GM12878 (cell line): ENCODE results near the gene ALG2.

Experiments
- BHLHE40 ChIP-seq, 2 experiments: fragments of 450-650 bp in 1 of 2; IDR thresholded peaks; 2 replicates each; pipeline ENCODE4 v1.6.1; 2011 to 2017; ENCODE audit warnings: low read depth in 2 of 2, borderline replicate concordance in 1 of 2, improper control_type of control experiment in 1 of 2, low read length in 1 of 2, mild to moderate bottlenecking in 1 of 2
- EGR1 ChIP-seq, 2 experiments: IDR thresholded peaks; 1 replicate in 1 of 2; 2 replicates in 1 of 2; pipeline ENCODE4 v1.6.1; 2011 to 2012; ENCODE audit warnings: low read depth in 2 of 2, low read length in 2 of 2, borderline replicate concordance in 1 of 2, mild to moderate bottlenecking in 1 of 2, moderate library complexity in 1 of 2
- ETV6 ChIP-seq, 2 experiments: fragments of 450-650 bp in 1 of 2; IDR thresholded peaks in 1 of 2; conservative IDR thresholded peaks in 1 of 2; 2 replicates each; pipeline ENCODE4 v1.6.1; 2014; ENCODE audit warnings: antibody characterized with exemption in 1 of 2, borderline replicate concordance in 1 of 2, low read depth in 1 of 2, mild to moderate bottlenecking in 1 of 2, moderate library complexity in 1 of 2
- GATAD2B ChIP-seq: fragments of 450-650 bp; conservative IDR thresholded peaks from 2 replicates; pipeline ENCODE4 v1.6.1; 2017; ENCODE audit warnings: low read depth, mild to moderate bottlenecking, moderate library complexity
- MYC ChIP-seq: IDR thresholded peaks from 2 replicates; pipeline ENCODE4 v1.6.1; 2011; ENCODE audit warnings: mild to moderate bottlenecking, low read length, moderate library complexity, inconsistent platforms; ENCODE audit not compliant: insufficient read depth, insufficient replicate concordance, insufficient read length, severe bottlenecking
- PML ChIP-seq: IDR thresholded peaks from 2 replicates; pipeline ENCODE4 v1.6.1; 2012; ENCODE audit warnings: low read length, inconsistent platforms
- POLR2A ChIP-seq: IDR thresholded peaks from 2 replicates; pipeline ENCODE4 v1.6.1; 2011; ENCODE audit warnings: low read depth, mild to moderate bottlenecking, low read length
- RCOR1 ChIP-seq: conservative IDR thresholded peaks from 2 replicates; pipeline ENCODE4 v1.6.1; 2012; ENCODE audit warnings: low read depth, low read length, improper control_type of control experiment
- SP1 ChIP-seq: IDR thresholded peaks from one replicate; pipeline ENCODE4 v1.6.1; 2011; ENCODE audit warnings: low read depth, low read length
- YY1 ChIP-seq: IDR thresholded peaks from 2 replicates; pipeline ENCODE4 v1.6.1; 2011; ENCODE audit warnings: low read depth, mild to moderate bottlenecking, low read length
- TF ChIP-seq, protein P1 (sequence below): IDR thresholded peaks from 2 replicates; pipeline ENCODE4 v1.6.1; 2012; ENCODE audit warnings: mild to moderate bottlenecking, low read depth, low read length
- TF ChIP-seq, protein P2 (sequence below), 3 experiments: IDR thresholded peaks in 2 of 3; conservative IDR thresholded peaks in 1 of 3; 2 replicates each; pipeline ENCODE4 v1.5.1; 2011; ENCODE audit warnings: low read depth in 3 of 3, low read length in 3 of 3, mild to moderate bottlenecking in 3 of 3, control low read depth in 2 of 3, moderate library complexity in 2 of 3, inconsistent platforms in 1 of 3, mixed read lengths in 1 of 3; ENCODE audit not compliant: control insufficient read depth in 2 of 3, insufficient read depth in 1 of 3; ENCODE audit errors: extremely low read depth in 1 of 3

DNA sequence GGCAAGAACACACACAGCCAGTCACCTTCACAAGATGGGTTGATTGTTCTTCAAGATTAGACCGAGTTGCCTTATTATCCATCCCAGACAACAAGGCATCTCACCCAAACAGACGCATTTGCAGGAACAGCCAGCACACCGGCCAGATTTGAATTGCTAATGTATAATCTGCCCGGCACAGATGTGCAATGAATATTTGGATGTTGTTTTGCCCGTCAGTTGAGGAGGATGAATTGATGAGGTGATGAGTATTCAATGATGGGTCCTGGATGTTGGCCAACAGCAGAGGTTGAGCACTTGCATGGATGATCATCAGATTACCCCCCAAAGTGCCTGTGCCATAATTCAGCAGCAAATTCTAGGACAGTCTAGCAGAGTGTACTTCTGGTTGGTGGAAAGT, 20.1 kb downstream of the ALG2 start:
- TF ChIP-seq SP1 (no peak), RCOR1 (no peak), BHLHE40 (IDR thresholded peaks at IDR 0.05; ENCODE audit: borderline replicate concordance in 1 of 2, low read depth in 2 of 2, low read length in 1 of 2) (no peak), EGR1 (IDR thresholded peaks at IDR 0.05; ENCODE audit: borderline replicate concordance in 1 of 2, low read depth in 2 of 2, low read length in 2 of 2) (no peak), PML (no peak), MYC (no peak), GATAD2B (no peak), POLR2A (no peak), ETV6 (conservative IDR thresholded peaks at IDR 0.05 in 1 of 2, IDR thresholded peaks at IDR 0.05 in 1 of 2; ENCODE audit: borderline replicate concordance in 1 of 2, low read depth in 1 of 2) (no peak), YY1 (no peak)
- TF ChIP-seq, protein P1, sequence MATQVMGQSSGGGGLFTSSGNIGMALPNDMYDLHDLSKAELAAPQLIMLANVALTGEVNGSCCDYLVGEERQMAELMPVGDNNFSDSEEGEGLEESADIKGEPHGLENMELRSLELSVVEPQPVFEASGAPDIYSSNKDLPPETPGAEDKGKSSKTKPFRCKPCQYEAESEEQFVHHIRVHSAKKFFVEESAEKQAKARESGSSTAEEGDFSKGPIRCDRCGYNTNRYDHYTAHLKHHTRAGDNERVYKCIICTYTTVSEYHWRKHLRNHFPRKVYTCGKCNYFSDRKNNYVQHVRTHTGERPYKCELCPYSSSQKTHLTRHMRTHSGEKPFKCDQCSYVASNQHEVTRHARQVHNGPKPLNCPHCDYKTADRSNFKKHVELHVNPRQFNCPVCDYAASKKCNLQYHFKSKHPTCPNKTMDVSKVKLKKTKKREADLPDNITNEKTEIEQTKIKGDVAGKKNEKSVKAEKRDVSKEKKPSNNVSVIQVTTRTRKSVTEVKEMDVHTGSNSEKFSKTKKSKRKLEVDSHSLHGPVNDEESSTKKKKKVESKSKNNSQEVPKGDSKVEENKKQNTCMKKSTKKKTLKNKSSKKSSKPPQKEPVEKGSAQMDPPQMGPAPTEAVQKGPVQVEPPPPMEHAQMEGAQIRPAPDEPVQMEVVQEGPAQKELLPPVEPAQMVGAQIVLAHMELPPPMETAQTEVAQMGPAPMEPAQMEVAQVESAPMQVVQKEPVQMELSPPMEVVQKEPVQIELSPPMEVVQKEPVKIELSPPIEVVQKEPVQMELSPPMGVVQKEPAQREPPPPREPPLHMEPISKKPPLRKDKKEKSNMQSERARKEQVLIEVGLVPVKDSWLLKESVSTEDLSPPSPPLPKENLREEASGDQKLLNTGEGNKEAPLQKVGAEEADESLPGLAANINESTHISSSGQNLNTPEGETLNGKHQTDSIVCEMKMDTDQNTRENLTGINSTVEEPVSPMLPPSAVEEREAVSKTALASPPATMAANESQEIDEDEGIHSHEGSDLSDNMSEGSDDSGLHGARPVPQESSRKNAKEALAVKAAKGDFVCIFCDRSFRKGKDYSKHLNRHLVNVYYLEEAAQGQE = no peak
- TF ChIP-seq, protein P2, sequence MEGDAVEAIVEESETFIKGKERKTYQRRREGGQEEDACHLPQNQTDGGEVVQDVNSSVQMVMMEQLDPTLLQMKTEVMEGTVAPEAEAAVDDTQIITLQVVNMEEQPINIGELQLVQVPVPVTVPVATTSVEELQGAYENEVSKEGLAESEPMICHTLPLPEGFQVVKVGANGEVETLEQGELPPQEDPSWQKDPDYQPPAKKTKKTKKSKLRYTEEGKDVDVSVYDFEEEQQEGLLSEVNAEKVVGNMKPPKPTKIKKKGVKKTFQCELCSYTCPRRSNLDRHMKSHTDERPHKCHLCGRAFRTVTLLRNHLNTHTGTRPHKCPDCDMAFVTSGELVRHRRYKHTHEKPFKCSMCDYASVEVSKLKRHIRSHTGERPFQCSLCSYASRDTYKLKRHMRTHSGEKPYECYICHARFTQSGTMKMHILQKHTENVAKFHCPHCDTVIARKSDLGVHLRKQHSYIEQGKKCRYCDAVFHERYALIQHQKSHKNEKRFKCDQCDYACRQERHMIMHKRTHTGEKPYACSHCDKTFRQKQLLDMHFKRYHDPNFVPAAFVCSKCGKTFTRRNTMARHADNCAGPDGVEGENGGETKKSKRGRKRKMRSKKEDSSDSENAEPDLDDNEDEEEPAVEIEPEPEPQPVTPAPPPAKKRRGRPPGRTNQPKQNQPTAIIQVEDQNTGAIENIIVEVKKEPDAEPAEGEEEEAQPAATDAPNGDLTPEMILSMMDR (IDR thresholded peaks at IDR 0.05 in 2 of 3, conservative IDR thresholded peaks at IDR 0.05 in 1 of 3; ENCODE audit: control insufficient read depth in 2 of 3, extremely low read depth in 1 of 3, insufficient read depth in 1 of 3, low read depth in 3 of 3, low read length in 3 of 3) = no peak
